Muscle of arm (tissue), 12 donors: ENCODE results near the gene OSBPL8. TPM values are rescaled to one million over a fixed set of nuclear protein-coding genes. Genes with fewer than 3 reads are reported as not detected.
"Not testable (repeated sequence)": the region's sequence is repeated elsewhere in the genome, so short reads cannot be mapped to it uniquely, and the experiment has no call there.

Experiments used
- DNase-seq: peaks from one replicate; pipeline ENCODE4 v3.0.0-alpha.2; 2013
- polyA plus RNA-seq, 12 donors: library from polyadenylated mRNA; unstranded; fragments of 120-200 nt; gene quantifications; one replicate each; pipeline ENCODE4 v1.2.1, GENCODE V29; 2013; ENCODE audit not compliant: insufficient read length in 12 of 12

OSBPL8 gene
- polyA plus RNA-seq, 12 donors = 23.2 to 45.3 (median 34.2) TPM; not detected in 1

DNA sequence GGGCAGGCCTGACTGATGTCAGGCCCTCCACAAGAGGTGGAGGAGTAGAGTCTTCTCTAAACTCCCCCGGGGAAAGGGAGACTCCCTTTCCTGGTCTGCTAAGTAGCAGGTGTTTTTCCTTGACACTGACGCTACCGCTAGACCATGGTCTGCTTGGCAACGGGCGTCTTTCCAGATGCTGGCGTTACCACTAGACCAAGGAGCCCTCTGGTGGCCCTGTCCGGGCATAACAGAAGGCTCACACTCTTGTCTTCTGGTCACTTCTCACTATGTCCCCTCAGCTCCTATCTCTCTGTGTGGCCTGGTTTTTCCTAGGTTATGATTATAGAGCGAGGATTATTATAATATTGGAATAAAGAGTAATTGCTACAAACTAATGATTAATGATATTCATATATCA, 86.7 kb downstream of the OSBPL8 start:
- not testable (repeated sequence) for DNase-seq

DNA sequence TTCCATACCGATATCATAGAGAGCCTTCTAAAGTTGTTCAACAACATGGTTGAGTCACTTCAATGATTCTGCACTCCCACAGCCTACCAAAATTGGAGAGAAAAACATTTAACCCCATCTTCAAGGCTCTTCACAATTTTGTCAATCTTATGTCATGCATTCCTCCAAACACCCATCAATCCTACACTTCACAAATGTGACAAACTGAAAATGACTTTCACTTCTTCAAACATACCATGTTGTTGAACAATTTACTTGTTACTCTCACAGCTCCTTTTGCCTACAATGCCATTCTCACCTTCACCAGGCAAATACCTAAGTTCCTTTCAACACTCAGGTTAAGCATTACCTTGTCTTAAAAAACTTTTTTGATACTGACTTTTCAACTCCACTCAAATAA, 88.0 kb downstream of the OSBPL8 start:
- no peak for DNase-seq

DNA sequence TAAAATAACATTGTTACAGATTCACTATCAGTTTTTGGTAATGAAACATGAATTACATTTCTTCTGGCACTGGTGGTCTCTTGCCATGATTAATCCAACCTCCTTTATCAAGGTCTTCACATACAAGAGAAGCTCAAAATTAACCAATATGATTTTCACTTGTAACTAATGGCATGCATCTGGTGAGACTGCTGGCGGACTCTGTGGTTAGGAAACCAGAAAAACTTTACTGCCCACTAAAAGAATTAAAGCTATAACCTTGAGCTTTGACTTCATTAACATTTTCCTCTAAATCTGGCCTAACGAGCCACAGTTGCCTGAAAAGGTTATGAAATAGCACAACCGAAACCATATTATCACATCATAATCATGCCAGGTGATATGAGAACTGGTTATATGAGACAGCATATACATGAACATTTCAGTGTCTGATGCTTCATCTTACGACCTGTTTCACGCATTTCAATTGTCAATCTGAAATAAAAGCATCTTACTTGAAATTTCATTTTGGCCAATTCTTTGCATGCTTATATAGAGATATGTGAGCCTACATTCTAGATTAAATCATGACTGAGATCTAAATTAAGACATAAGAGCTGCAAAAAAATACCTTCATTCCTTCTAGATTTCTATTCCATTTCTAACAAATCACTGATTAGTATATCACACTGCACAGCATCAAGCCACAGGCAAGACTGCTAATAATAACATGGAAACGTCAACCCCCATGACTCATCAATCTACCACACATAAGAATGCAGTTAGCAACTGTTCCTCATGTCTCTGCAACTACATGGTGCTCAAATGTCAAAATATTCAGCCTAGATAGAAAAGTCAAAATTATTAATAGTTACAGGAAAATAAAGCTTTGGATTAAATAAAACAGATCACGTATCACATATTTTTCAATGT, 89.3 kb downstream of the OSBPL8 start:
- peak; percentile 9 for DNase-seq

DNA sequence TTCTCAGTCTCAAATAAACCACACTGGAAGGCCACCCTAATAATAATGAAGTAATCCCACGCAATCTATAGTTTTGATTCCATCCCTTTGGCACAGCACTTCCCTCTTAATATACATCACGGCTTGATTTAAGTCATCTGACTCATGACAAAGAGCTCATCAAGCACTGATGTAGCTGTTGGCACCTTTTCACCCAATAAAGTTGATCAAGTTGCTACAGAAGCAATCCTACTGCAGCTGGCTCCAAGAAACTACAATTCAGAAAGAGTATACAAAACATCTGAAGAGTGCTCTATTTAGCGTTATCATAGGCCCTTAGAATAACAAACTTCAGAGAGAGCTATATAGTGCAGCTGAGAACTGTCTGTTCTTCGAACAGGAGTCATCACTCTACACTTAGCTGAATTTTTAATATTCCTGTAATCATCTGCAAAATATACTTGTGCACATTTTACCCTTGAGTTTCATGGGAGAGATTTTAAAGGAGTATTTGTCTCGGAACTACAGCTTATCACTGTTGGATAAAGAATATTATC, 94.9 kb downstream of the OSBPL8 start:
- DNase-seq = no peak

DNA sequence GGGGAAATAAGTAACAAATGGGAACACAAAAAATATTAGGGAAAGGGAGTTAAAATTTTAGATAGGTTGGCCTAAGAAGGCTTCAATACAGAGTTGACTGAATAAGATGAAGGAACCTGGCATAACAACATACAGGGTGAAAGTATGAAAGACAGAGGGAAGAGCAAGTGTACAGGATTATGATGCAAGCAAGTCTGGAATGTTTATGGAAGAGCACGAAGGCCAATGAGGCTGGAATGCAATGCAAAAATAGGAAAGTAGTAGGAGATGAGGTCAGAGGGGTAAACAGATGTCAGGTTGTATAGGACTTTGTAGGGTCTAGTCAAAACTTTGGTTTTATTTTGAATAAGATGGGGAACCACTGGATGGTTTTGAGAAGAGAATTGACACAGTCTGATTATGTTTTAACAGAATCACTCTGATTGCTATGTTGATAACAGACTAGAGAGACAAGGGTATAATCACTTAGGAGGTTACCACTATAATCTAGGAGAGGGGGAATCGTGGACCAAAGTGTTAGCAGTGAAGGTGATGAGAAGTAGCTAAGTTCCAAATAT, 96.8 kb downstream of the OSBPL8 start:
- no peak for DNase-seq

DNA sequence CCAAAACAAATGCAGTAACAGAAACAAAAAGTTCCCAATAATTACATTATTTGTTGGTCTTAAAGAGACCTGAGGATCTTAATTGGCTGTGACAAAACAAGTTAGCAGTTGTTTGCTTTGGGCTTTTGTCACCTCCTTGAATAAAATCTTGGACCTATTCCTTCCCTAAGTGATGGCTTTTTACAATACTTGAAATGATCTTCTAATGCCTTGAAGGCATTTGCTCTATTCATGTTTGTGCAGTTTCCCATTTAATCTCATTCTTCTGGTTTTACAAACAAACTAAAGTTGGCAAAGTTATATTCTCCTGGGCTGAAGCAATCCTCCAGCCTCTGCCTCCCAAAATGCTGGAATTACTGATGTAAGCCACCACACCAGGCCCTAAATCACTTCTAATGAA, 98.8 kb downstream of the OSBPL8 start:
- DNase-seq = no peak

DNA sequence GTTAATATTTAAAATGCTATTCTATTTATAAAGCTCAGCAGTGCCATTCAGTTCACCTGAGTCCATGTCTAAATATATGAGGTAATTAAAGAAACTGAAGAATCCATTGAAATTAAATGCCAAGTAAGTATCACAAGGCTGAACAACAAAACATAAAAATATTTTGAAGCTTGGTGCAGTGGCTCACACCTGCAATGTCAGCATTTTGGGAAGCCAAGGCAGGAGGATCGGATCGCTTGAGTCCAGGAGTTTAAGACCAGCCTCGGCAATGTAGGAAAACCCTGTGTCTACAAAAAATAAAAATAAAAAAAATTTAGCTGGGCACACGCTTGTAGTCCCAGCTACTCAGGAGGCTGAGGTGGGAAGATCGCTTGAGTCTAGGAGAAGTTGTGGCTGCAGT, 101.8 kb downstream of the OSBPL8 start:
- no peak for DNase-seq

DNA sequence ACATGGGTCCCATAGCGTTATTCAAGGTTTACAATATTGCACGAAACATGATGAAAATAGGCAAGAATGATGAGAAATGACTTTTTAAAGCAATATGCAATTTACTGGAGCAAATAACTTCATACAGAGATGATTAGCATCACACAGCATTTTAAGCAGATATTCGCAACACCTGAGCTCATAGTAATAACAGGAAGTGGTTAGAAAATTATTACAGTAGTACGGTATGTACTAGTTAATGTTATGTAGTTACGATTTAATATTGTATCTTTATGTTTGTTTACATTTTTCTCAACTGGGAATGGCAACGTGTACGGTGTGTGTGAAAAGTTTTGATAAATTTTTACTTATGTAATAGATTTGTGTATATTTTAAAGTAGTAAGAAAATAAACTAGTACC, 102.6 kb downstream of the OSBPL8 start:
- no peak for DNase-seq

DNA sequence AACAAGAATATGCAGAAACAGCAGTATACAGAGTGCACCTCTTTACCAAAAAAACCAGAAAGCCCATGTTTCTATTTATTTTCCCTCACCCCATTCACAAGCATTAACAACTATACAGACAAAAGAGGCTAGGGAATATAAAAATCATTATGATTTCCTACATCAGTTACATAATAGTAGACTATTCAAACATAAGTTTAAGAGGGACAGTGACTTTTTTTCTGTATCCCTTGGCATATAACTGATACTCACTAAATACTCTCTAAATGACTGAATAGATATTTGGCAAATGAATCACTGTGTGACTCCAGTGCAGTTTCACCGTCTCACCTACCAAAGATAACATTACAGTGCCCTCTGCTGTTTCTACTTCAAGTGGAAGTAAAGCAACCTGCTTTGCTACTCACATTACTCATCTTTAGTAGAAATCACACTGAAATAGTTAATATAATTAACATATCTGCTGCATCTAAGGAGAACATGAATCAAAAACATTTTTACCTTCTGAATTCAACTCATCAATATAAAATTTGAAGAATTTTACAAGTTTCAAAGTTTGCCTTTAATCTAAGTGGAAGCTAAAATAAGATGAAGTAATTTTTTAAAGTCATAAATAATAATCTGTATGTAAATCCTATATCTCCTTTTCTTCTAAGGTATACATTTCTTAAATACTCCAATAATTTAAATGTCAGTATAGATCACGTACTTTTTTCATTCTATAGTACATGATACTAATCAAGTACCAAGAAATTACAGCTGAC, 103.8 kb downstream of the OSBPL8 start:
- peak; percentile 37 for DNase-seq

DNA sequence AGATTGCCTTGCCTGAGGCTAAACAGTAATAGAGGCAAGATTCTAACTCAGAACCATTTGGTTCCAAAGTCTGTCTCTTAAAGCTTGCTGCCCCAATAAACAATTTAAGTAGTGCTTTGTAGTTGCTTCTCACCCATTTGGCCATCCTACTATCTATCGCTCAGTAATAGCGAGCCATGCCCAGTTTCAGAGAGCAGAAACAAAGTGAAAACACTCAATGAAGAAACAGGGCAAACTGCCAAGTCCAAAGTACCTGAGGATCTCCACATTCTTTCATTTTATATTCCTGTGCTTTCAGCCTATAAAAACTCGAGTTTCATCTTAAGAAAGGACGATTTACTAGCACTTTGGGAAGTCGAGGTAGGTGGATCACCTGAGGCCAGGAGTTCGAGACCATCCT, 108.0 kb downstream of the OSBPL8 start:
- no peak for DNase-seq

DNA sequence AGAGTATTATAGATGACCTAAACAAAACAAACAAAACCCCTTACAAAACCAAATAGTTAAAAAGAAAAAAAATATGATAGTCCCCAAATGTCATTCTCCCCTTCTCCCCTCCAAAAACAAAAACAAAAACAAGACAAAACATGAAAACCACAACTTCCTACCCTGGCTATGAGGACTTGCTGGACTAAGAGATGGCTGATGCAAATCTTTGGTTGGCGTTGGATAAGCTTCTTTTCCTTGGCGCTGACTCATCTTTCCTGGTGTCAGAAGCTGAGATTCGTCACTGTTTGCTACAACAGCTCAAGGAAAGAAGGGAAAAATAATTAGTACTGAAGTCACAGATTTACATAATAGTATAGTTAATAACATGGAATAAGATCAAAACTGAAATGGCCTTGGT, 108.9 kb downstream of the OSBPL8 start:
- DNase-seq = no peak

DNA sequence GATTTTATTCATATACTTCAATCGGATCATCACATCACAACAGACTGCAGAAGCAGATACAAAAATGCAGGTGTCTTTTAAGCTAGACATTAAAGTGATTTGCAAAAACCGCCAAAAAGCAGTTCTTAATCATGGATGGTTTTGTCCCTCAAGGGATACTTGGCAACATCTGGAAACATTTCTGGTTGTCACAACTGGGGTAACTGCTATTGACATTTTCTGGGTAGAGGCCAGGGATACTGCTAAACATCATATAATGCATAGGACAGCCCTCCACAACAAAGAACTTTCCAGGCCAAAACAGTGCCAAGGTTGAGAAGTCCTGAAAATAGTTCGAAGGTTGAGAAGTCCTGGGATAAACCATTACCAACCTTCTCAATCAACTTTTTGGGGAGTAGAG, 109.6 kb downstream of the OSBPL8 start:
- no peak for DNase-seq

DNA sequence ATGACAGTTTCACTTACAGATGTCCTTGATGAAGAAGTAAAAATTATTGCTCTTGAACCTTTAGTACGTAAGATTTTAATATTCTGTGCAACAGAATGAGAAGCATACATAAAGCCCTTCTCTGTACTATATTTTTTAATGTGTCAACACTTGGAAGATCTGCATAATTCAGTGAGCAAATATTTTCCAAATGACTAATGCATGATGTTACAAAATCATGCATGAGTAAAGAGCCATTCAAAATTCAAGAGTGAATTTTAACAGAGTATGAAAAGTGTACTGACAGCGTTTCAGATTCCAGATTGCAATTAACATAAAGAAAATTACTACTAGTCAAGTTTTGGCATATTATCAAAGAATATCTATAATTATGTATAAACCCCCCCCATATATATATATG, 110.0 kb downstream of the OSBPL8 start:
- no peak for DNase-seq

DNA sequence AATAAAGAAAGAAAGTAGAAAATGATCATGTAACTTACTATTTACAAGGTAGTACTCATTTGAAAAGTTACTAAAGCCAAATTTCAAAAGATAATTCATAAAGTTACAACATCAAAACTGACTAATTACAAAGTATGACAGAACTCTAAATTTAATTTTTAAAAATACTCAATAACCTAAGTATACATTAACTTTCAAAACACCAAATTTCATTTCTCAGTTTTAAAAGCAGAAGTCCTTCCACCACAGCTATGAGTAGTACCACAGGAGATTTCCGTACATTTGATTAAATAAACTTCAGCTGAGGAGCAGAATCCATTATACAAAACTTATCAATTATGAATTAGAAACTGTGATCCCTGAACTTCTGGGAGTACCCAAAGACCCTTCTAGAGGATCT, 110.6 kb downstream of the OSBPL8 start:
- DNase-seq = no peak

DNA sequence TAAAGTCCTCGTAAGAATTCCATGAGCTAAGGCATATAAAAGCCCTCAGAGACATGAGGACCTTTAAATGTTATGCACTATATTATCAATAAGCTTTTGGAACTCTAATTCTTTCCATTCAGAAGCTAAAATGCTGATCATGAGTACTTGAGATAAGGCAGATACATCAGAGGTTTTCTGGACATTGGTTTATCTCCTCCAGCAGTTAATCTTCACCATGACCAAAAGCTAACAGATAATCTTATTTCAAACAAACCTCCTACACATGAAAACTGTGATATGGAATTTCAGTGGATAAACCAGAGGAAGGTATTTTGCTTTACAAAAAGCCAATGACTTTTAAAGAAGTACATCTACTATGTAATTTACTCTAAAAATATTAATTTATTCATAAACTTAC, 113.5 kb downstream of the OSBPL8 start:
- DNase-seq = no peak

DNA sequence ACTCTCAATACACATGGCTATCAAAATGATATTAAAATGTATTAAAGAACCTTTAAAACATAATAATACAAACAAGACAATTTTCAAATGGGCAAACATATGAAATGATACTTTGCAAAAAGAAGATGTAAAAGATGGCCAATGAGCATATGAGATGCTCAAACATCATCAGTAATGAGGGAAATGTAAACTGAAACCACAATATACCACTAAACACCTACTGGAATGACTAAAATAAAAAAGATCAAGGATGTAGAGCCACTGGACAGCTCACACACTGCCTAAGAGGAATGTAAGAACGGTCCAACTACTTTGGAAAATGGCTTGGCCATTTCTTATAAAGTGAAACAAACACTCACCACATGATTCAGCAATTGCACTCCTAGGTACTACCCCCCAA, 114.1 kb downstream of the OSBPL8 start:
- DNase-seq = no peak

DNA sequence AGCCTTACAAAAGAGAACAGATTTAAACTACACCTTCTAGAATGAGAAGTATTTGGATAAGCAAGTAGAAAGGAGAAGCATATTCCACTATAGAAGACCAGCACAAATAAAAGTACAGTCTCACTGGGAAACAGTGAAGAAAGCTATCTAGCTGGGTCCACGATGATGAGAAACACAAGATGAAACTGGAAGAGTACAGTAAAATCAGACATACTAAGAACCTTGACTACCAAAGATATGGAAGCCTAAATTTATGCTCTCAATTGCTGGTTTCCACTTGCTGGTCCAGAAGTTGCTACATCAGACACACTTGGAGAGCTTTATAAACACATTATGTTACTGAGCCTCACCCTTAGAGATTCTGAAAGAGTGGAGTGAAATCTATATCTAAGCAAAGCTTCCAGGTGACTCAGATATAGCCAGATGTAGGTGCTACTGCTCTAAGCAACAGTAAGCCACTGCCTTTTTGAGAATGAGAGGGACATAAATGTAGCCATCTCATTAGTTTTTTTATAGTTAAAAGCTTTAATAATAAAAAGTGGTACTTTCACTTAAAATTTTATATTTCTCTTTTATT, 115.1 kb downstream of the OSBPL8 start:
- DNase-seq = no peak

DNA sequence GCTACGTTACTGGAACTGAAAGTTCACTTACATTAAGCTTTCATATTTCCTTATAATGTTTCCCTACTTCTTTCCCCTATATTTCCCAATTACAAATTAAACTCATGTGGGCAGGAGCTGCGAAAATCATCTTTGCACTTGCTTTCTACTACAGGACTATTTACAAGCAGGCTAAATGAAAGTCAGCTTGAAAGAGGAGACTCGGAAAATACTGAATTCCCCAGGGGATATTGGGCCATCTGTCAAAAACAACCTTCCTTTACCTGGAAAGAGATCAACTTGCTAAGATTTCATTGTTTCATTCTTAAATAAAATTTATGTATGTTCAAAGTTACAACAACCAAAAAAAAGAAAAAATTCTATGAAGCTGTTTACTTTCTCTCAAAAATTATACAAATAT, 118.6 kb downstream of the OSBPL8 start:
- DNase-seq = no peak

DNA sequence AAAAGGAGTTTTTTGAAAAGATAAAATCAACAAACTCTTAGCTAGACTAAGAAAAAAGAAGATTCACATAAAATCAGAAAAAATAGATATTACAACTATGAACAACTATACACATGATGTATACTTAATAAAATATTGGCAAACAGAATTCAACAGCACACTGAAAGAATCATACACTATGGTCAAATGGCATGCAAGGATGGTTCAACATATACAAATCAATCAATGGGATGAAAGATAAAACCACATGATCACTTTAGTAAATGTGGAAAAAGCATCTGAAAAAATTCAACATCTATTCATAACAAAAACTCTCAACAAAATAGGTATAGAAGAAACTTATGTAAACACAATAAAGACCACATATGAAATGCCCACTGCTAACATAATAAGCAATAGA, 126.8 kb downstream of the OSBPL8 start:
- DNase-seq = no peak

DNA sequence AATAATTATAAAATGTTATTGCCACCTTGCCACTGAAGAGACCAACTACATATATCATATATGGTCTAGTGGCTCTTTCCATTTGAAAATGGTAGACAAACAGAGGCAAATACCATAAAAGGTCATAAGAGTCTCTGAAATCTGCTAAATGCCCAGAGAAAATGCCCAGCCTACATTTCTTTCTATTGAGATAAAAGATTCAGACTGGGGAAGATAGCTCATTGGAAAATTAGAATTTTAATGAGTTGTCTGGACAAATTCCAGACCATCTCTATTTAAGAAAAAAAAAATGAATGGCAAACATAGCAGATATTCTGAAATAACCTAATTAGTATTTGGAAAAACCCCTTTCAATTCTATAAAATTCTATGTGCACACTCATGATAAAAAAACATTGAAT, 131.5 kb downstream of the OSBPL8 start:
- no peak for DNase-seq

DNA sequence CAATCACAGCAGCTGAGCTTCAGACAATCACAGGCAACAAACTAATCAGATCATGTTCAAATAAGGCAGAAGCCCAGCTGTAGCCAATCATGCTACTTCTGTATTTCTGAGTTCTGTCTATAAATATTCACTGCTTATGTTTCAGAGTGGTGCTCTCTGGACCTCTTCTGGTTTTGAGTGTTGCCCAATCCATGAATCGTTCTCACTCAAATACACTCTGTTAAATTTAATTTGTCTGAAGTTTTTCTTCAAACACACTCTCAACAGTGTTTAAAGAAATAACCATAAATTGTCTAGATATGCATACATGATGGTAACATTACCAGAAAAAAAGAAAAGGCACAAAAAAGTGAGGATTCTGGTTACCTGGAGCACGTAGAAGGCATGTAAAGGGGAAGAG, 133.4 kb downstream of the OSBPL8 start:
- DNase-seq = no peak

DNA sequence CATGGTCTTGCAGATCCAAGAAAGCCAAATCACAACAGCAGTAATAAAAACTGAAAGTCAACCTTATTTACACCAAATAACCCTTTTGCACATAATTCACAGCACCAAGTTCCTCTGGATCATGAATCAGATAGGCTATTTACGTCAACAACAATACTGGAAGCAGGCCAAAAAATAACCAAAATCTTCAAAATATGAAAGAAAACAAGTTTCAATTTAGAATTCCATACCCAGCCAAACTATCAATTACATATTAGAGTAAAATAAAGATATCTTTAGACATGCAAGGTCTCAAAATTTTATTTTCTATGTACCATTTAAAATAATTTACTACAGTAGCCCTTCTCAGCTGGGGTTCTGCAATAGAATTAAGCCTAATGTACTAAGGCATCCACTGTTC, 134.6 kb downstream of the OSBPL8 start:
- no peak for DNase-seq
